HL-60/S4 treated with phorbol 12-myristate 13-acetate at 8.2 ng/mL for 4 days and 3 days (cell line): ENCODE data around the gene BCAS1.

ENCODE experiments used
- in situ Hi-C: fragments of 300-500 bp; cut with MboI; formaldehyde crosslinking; loops from 2 replicates; pipeline ENCODE4 v1.15.0; 2022; ENCODE audit warnings: low sequenced_read_pairs

The BCAS1 gene

DNA sequence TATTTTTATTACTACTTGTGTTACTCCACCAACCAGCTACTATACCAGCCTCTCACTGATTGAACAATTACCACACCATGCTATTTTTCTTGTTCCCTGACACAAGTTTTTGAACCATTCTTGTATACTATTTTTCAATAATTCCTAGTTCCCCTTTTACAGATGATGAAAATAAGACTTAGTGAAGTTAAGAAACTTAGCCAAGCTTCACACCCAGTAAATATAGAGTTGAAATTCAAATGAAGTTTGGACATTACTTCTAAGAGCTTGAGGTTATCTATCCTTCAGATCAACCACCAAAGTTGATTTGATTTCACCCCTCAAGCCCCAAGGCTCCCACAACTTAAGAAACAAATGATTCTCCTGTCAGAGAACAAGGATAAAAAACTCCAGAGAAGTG, 13.1 kb upstream of the BCAS1 start:
- in situ Hi-C loops: no loop called here

DNA sequence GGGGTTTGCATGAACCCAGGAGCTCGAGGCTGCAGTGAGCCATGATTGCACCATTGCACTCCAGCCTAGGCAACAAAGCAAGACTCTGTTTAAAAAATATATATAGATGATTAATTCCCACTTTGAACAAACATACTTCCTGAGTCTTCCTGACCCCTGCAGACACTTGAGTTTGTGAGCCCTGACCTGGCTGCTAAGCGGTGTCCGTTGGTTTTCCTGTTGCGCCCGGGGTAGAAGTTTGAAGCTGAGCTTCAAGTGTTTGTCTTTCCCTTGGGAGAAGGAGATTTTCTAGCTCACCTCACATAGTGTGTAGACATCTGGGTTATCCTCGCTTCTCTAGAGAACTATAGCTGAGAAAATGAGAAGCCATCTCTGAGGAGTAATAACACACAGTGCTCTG, 11.7 kb upstream of the BCAS1 start:
- in situ Hi-C loops: no loop called here

DNA sequence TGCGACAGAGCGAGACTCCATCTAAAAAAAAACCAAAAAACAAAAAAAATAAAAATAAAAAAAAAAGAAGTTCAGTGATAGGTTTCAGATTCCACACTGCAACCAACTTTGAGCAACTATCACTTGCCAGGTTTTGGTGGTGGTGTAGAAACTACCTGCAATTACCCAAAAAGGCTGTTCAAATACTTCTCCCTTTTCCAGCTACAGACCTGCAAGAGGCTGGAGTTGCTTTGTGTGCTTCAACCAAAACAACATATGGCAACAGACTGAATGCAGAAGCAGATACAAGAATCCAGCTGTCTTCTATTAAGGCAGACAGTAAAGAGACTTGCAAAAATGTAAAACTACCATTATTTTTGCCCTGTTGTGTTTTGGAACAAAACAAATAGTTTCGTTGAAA, 9.3 kb upstream of the BCAS1 start:
- in situ Hi-C loops: no loop called here

DNA sequence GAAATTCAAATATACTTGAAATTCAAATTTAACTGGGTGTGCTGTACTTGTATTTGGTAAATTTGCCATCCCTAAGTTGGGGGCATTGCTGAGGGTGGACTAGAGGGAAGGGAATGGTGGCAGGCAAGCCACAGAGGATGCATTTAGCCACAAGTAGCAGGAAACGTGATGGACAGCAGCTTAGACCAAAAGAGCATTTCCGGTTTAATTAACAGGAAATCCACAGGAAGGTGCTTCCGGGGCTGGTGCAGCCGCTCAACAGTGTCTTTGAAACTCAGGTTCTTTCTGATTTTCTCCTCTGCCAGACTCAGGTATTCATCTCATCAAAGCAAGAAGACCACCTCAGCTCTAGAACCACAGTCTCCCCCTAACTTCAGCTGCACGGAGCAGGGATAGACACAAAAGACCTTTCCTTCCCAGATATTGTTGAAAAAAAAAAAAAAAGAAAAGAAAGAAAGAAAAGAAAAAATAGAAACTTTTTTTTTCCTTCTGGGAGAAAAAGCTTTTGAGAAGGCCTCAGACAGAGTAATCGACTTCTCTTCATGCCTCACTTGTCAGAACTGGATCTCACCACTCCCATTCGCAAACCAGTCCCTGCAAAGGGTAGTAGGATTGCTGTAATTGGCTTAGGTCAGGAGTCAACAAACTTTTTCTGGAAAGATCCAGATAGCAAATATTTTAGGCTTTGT, 8.0 kb upstream of the BCAS1 start:
- in situ Hi-C loops: no loop called here

DNA sequence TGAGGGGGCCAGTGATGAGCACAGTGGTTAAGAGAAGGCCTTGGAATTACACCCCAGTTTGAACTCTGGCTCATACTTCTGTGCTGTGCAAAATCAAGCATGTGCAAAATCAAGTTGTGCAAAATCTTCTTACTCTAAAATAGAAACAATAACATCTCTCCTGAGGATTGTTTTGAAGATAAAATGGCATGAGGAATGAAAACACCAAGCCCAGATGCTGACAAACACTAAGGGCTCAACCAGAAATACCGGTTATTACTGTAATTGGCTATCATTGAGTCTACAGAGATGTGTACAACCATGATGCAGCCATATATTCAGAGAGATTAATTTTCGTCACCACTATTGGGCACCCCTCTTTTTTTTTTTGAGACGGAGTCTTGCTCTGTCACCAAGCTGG, 5.9 kb upstream of the BCAS1 start:
- in situ Hi-C loops: no loop called here

DNA sequence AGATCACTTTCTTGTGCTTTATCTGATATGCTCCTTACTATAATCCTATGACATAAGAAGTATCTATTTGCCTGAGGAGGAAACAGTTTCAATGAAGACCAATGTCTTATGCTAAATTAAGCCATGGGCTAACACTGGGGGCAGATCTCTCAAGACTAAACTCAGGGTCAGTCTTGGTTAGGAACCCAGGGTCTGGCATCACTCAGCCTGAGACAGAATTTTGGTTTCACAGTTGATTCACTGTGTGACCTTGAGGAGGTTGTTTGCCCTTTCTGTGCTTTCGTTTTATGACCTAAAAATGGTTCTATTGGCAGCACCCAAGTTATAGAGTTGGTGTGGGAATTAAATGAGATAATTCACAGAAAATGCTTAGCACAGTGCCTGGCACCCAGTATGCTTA, 4.9 kb upstream of the BCAS1 start:
- in situ Hi-C loops: no loop called here

DNA sequence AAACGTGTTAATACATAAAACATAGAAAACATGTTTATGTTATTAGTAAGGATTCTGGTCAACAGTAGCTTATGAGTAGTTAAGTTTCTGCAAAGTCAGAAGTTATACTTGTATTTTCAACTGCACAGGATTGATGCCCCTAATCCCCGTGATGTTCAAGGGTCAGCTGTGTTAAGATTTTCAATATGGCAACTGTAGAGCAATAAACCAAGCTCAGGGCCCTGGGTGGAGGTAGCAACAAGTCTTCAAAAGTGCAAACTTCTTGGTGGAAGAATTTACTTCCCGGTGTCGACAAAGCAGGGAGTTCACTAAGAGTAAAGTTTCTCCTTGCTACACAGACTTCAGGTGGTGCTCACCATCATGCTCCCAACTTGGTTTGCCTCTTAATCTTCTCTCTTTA, 4.1 kb upstream of the BCAS1 start:
- in situ Hi-C loops: loop anchor here (25.0 kb wide), 1 partner anchor 512 kb away; no protein-coding TSS in a partner anchor

DNA sequence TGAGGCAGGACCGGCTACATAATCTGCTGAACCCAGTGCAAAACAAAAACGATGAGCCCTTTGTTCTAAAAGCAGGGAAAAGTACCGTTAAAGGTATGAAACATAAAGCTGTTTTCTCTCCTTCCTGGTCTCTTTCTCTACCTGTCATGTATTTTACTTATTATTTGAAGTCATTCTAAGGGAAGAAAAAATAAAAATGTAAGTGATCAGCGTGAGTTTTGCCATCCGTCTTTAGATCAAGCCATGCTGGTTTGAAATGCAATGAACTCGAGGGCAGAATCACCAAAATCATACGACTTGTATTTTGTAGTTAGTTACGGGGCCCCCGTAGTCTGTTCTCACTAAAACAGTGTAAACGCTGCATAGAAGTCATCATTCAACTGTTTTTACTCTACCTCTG, 2.9 kb upstream of the BCAS1 start:
- in situ Hi-C loops: loop anchor here (25.0 kb wide), 1 partner anchor 511 kb away; no protein-coding TSS in a partner anchor

DNA sequence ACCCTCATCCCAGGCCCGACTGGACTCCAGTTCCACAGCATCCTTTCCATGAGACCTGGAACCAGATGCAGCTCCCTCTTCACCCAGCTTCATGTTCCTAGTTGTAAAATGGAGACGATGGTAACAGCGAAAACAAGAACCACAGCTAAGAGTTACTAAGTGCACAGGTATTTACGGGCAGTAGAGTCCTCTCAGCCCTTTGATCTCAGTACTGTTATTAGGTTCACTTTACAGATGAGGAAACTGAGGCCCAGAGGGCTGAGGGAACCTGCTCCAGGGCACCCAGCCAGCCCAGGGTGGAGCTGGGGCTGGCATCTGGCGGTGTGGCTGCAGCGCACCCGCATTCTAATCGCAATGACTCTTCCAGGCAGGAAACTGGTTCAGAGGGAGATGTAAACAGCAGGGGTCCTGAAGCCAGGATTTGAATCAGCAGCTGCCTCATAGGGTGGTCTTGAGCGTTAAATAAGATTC, 858 bp downstream of the BCAS1 start:
- in situ Hi-C loops: loop anchor here (25.0 kb wide), 1 partner anchor 507 kb away; no protein-coding TSS in a partner anchor

DNA sequence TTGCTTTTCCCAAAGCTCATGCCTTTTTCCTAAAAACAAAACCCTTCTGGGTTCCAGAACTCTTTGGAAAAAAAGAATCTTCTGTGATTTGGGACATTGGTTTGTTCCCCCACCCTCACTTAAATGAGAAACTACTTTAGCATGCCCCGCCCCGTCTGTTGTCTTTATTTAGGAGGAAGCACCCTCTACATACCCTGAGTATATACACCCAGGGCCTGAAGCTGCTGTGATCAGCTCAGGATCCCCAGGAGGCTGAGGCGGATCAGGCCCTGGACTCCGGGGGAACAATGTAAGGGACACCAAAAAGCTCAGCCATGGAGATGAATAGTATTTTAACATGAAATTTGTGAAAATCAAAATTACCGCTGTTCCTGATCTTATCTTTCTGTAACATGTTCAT, 1.4 kb downstream of the BCAS1 start:
- in situ Hi-C loops: loop anchor here (25.0 kb wide), 1 partner anchor 507 kb away; no protein-coding TSS in a partner anchor

DNA sequence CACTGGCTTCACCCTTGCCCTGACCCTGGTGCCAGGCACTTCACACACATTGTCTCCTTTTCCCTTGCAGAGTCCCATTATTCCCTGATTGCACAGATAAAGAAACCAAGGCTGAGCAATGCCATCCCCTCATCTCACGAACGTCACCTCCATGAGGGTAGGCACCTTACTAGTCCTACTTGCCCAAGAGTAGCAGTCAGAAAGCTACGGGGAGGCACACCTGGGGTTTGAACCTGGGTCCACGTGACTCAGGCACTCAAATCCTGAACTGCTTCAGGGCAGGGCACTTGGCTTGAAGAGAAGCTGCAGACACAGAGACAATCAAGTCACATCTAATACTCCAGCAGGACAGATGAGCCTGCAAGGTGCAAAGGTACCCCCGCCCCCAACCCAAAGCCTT, 1.9 kb downstream of the BCAS1 start:
- in situ Hi-C loops: loop anchor here (25.0 kb wide), 1 partner anchor 506 kb away; no protein-coding TSS in a partner anchor

DNA sequence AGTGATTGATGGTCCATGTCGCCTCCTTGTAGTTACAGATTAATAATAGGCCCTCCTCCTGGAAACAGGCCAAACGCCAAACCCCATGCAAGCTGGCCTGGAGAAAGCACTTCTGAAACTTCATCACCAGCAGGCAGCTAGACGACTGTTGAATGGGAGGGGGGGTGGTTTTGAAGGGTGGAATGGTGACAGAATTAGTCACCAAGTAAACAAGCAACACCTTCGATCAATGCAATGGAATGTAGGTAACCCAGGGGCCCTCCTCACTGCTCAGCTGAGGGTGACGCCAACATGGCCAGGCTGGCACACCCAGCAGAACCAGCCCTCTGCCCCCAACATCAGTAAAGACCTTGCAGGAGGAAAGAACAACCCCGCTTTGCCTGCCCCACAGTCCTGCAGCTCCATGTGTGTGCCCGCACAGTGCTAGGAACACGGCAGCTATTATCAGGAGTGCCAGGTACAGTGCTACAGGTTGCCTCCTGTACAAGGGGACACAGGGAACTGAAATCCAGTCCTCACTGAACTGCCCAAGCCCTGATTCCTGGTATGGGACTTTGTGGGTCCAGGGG, 2.7 kb downstream of the BCAS1 start:
- in situ Hi-C loops: loop anchor here (25.0 kb wide), 1 partner anchor 505 kb away; no protein-coding TSS in a partner anchor

DNA sequence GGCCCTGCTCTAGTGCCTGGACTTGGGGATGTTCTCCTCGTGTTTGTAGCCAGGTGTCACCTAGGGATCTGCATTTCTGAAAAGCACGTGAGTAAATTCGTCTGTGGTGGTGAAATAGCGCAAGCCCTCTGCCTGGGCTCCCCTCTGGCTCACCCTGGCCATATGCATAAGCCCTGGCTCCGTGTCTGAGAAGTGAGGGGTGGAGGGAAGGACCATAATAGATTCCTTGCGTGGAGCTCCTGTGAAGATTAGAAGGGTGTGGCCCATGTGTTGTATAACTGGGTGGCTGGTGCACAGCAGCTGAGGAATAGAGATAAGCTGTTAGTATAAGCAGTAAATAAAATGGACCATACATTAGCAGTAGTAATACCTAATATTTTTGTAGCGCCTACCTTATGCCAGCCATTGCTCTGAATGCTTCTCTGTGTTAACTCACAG, 4.8 kb downstream of the BCAS1 start:
- in situ Hi-C loops: loop anchor here (25.0 kb wide), 1 partner anchor 503 kb away; no protein-coding TSS in a partner anchor

DNA sequence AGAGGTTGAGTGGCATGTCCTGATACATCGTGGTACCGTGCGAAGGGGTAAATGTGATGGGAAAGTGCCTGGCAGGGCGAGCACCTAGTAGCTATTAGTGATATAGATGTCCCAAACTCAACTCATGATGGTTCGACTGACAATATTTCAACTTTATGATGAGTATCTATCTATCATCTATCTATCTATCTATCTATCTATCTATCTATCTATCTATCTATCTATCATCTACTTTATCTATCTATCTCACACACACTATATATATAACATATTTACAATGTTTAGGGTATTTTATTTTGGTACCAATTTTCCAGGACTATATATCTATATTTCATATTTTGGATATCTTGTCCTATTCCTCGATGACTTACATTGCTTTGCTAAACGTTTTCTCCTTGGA, 5.5 kb downstream of the BCAS1 start:
- in situ Hi-C loops: loop anchor here (25.0 kb wide), 1 partner anchor 503 kb away; no protein-coding TSS in a partner anchor

DNA sequence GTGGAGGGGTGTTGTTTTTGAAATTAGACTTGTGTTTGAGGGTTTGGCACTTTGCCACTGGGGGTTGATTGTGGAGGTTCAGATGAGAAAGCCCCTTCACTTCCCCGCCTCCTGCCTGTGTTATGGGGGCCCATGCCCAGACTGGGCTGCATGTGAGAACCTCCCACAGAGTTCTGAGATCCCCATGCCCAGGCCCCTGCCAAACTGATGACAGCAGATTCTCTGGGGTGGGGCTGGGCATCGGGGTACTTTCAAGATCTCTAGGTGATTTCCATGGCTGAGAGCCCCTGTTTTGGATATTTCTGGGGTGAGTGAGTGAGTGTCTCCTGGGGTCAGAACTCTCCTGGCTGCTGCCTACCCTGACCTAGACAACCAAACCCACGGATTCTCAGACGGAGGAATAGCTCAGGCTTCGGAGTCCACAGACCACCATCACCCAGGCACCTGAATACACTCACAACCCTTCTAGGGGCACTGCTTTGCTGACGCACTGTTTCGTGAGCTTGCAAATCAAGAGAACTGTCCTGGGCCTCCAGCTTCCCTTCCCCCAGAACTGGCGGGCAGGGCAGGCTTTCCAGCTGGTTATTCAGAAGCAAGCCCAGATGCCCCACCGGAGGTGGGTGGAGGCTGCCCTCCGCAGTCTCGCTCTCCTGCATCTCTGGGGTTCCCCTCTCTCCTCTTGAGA, 6.3 kb downstream of the BCAS1 start:
- in situ Hi-C loops: loop anchor here (25.0 kb wide), 1 partner anchor 502 kb away; no protein-coding TSS in a partner anchor

DNA sequence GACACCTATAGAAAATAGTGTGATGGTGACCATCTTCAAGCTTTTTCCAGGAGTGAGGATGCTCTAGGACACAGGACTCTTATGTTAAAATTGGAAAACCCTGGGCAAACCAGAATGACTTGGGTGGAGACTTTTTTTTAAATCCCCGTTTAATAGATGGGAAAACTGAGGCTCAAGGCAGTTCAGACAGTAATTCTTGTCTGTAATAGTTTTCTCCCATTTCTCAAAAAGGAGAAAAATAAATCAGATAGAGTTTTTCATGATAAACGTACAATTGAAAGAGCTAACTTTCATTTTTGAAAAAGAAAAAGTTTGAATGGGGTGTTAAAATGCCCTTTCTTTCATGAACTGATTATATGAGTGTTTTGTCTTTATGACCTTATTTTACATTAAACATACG, 6.8 kb downstream of the BCAS1 start:
- in situ Hi-C loops: loop anchor here (25.0 kb wide), 1 partner anchor 501 kb away; no protein-coding TSS in a partner anchor

DNA sequence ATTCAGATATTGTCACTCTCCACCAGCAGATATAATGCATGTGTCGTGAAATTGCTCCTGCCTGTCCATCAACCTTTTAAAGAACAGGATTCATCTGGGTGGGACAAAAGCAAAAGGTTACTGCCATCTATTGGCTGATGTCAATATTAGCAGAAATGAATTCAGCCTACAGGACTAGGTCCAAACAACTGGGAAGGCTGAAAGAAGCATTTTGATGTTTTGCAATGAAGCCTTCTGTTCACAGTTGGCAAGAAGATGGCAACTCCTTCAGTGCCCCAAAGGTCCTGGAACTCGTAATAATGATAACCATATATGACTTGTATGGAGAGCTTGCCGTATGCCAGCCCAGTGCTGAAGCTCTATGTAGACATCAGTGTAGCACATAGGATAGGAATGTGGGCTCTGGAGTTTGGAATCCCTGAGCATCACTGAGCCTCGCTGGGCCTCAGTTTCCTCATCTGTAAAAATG, 7.5 kb downstream of the BCAS1 start:
- in situ Hi-C loops: loop anchor here (25.0 kb wide), 1 partner anchor 501 kb away; no protein-coding TSS in a partner anchor

DNA sequence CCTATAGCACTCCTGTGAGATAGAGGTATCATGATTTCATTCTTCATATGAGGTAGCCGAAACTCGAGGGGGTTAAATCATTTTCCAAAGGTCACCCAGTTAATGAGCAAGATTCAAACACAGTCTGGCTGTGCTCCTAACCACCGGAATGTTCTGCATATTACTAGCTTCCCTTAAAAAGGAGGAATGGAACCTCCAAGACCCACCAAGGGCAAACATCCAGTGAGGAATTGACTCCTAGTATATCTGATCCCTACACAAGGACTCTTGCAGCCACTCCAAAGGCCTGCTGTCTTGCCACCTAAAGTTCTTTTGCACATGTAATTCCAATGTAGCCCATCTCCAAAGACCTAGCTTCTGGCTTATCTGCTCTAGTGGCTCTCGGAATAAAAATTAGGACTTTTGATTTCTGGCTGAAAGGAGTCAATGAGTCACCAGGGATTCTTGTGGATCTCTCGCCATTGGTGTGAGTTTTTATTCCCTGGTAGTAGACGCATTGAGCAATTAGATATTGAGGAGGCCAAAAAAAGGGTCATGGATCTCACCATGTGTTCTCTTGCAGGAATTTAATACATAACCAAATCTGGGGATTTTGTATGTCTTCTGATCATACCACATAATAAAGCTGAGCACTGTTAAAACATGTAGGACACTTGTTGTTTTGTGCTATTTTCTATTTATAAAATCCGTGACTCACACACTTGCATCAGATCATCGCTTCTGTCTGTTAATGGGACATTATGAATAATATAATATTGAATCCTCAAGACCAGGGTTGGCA, 9.1 kb downstream of the BCAS1 start:
- in situ Hi-C loops: loop anchor here (25.0 kb wide), 1 partner anchor 499 kb away; no protein-coding TSS in a partner anchor

DNA sequence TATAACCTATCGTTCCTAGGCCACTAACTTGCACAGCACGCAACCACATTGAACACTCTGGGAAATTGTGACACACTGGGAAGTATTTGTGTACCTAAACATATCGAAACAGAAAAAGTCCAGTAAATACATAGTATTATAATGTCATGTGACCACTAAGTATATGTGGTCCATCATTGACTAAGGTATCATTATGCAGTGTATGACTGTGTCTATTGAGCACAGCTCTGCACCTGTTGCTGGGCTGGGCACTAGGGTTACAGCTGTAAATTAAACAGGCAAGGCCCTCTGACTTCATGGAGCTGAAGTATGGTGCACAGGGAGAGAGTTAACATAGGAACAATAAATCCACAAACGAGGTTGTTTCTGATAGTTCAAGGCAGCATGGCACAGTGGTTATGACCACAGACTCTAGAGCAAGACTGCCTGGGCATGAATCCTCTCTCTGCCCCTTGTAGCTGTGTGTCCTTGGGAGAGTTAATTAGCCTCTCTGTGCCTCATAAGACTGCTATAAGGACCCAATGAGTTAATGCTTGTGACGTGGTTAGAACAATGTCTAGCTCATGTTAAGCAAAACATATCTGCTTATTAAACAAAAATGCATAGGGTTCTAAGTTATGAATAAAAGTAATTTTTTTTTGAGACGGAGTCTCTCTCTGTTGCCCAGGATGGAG, 10.6 kb downstream of the BCAS1 start:
- in situ Hi-C loops: loop anchor here (25.0 kb wide), 1 partner anchor 498 kb away; no protein-coding TSS in a partner anchor
